ENCODE results near the gene NCAPD3.

GRCh38 chr11:134143801-134144200, 80.0 kb downstream of the NCAPD3 start:
- TF ChIP-seq, protein P1, sequence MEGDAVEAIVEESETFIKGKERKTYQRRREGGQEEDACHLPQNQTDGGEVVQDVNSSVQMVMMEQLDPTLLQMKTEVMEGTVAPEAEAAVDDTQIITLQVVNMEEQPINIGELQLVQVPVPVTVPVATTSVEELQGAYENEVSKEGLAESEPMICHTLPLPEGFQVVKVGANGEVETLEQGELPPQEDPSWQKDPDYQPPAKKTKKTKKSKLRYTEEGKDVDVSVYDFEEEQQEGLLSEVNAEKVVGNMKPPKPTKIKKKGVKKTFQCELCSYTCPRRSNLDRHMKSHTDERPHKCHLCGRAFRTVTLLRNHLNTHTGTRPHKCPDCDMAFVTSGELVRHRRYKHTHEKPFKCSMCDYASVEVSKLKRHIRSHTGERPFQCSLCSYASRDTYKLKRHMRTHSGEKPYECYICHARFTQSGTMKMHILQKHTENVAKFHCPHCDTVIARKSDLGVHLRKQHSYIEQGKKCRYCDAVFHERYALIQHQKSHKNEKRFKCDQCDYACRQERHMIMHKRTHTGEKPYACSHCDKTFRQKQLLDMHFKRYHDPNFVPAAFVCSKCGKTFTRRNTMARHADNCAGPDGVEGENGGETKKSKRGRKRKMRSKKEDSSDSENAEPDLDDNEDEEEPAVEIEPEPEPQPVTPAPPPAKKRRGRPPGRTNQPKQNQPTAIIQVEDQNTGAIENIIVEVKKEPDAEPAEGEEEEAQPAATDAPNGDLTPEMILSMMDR (IDR thresholded peaks at IDR 0.05; ENCODE audit: extremely low read depth in 1 of 2, insufficient read depth in 1 of 2, low read depth in 1 of 2, low read length in 2 of 2) = no peak
- no peak for TF ChIP-seq POLR2AphosphoS5 (IDR thresholded peaks at IDR 0.05; ENCODE audit: insufficient read depth, low read depth, low read length)
- TF ChIP-seq POLR2A (IDR thresholded peaks at IDR 0.05; ENCODE audit: low read depth, low read length) = no peak
- TF ChIP-seq MYC (IDR thresholded peaks at IDR 0.05; ENCODE audit: low read depth, low read length) = no peak
- TF ChIP-seq GATA2 (IDR thresholded peaks at IDR 0.05; ENCODE audit: insufficient read depth, insufficient read length, low read depth, low read length) = no peak
